ENCODE results near the gene PPARGC1A.

The PPARGC1A gene

DNA sequence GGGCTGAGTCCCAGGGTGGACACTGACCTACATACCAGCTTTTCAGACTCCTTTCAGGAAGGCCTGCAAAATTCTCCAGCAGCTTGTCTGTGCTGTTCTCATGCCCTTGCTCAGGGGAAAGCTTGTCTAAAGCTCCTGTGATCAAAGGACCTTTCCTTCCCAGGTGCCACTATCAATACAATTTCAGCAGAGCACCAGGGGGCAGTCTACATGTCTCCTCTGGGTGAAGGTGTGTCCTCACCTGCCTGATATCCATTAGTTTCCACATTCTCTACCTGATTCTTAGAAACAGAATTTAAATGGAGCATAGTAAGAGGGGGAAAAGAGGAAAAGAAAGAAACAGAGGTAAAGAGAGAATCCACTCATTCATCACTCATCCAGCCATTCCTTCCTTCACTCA lies 114.2 kb downstream of the PPARGC1A start:
- Histone ChIP-seq H3K4me3 (ENCODE audit: low read depth, low read length) (no peak overlapping the region), H3K27ac (no peak overlapping the region), H3K27me3 (replicated peaks) (no peaks in the 10 kb centered on the region), H3K36me3 (replicated peaks) (no peaks in the 10 kb centered on the region)
- in situ Hi-C loops (cut with HindIII; ENCODE audit: low pct_ligation_motif_present, low sequenced_read_pairs) = no loop called here
- DNase-seq = no peak
- TF ChIP-seq CTCF (IDR thresholded peaks at IDR 0.05; ENCODE audit: low read depth, low read length, missing control alignments) = peak; percentile 19

GRCh38 chr4:23774909-23775308 lies 114.9 kb downstream of the PPARGC1A start:
- Histone ChIP-seq H3K27me3 (replicated peaks) (no peaks in the 10 kb centered on the region), H3K27ac (no peak overlapping the region), H3K4me3 (ENCODE audit: low read depth, low read length) (no peak overlapping the region), H3K36me3 (replicated peaks) (no peaks in the 10 kb centered on the region)
- no peak for DNase-seq
- in situ Hi-C loops (cut with HindIII; ENCODE audit: low pct_ligation_motif_present, low sequenced_read_pairs) = no loop called here
- TF ChIP-seq CTCF (IDR thresholded peaks at IDR 0.05; ENCODE audit: low read depth, low read length, missing control alignments) = no peak

GRCh38 chr4:23773884-23774636 lies 115.8 kb downstream of the PPARGC1A start:
- no peaks in the 10 kb centered on the region for H3K27me3 ChIP-seq (replicated peaks)
- no peaks in the 10 kb centered on the region for H3K36me3 ChIP-seq (replicated peaks)
- DNase-seq = no peak
- in situ Hi-C loops (cut with HindIII; ENCODE audit: low pct_ligation_motif_present, low sequenced_read_pairs) = no loop called here
- no peak for TF ChIP-seq CTCF (IDR thresholded peaks at IDR 0.05; ENCODE audit: low read depth, low read length, missing control alignments)
- H3K27ac ChIP-seq = no peak overlapping the region
- H3K4me3 ChIP-seq (ENCODE audit: low read depth, low read length) = no peak overlapping the region

GRCh38 chr4:23770011-23770410 lies 119.8 kb downstream of the PPARGC1A start:
- no peak for TF ChIP-seq CTCF (IDR thresholded peaks at IDR 0.05; ENCODE audit: low read depth, low read length, missing control alignments)
- no peak for DNase-seq
- Histone ChIP-seq H3K4me3 (ENCODE audit: low read depth, low read length) (no peak overlapping the region), H3K27me3 (replicated peaks) (no peaks in the 10 kb centered on the region), H3K36me3 (replicated peaks) (no peaks in the 10 kb centered on the region), H3K27ac (no peak overlapping the region)
- in situ Hi-C loops (cut with HindIII; ENCODE audit: low pct_ligation_motif_present, low sequenced_read_pairs) = no loop called here

- Histone ChIP-seq H3K36me3 (replicated peaks) (no peaks in the 10 kb centered on the region), H3K4me3 (ENCODE audit: low read depth, low read length) (no peak overlapping the region), H3K27ac (no peak overlapping the region), H3K27me3 (replicated peaks) (no peaks in the 10 kb centered on the region)
- in situ Hi-C loops (cut with HindIII; ENCODE audit: low pct_ligation_motif_present, low sequenced_read_pairs) = no loop called here
- TF ChIP-seq CTCF (IDR thresholded peaks at IDR 0.05; ENCODE audit: low read depth, low read length, missing control alignments) = no peak
- no peak for DNase-seq
Measured at GRCh38 chr4:23769406-23769805, 120.4 kb downstream of the PPARGC1A start.

GRCh38 chr4:23768541-23768940 lies 121.3 kb downstream of the PPARGC1A start:
- no peaks in the 10 kb centered on the region for H3K27me3 ChIP-seq (replicated peaks)
- DNase-seq = no peak
- H3K4me3 ChIP-seq (ENCODE audit: low read depth, low read length) = no peak overlapping the region
- no peak for TF ChIP-seq CTCF (IDR thresholded peaks at IDR 0.05; ENCODE audit: low read depth, low read length, missing control alignments)
- H3K36me3 ChIP-seq (replicated peaks) = no peaks in the 10 kb centered on the region
- H3K27ac ChIP-seq = no peak overlapping the region
- in situ Hi-C loops (cut with HindIII; ENCODE audit: low pct_ligation_motif_present, low sequenced_read_pairs) = no loop called here
